ENCODE data around the gene GLI1.

GLI1 gene

GRCh38 chr12:57487597-57488401 is 28.2 kb downstream of the GLI1 start, which contains the start of gene MARS1:
MARS1 (plus strand) TSS chr12:57488068; CDS start chr12:57488091, 23 bp downstream.
- ATAC-seq, result peak; percentile 97
- TF ChIP-seq POU6F1 (CRISPR knock-in tag; IDR thresholded peaks at IDR 0.05; ENCODE audit: borderline replicate concordance, low read depth) (no peak), ARNTL (CRISPR knock-in tag; IDR thresholded peaks at IDR 0.05; ENCODE audit: borderline replicate concordance, low read depth) (no peak), CSDC2 (CRISPR knock-in tag; IDR thresholded peaks at IDR 0.05) (no peak), PATZ1 (CRISPR knock-in tag; IDR thresholded peaks at IDR 0.05; ENCODE audit: borderline replicate concordance) (no peak), ZFP30 (CRISPR knock-in tag; IDR thresholded peaks at IDR 0.05) (no peak), ISL1 (CRISPR knock-in tag; IDR thresholded peaks at IDR 0.05) (no peak), ZFP3 (CRISPR knock-in tag; IDR thresholded peaks at IDR 0.05) (no peak), CREB5 (CRISPR knock-in tag; IDR thresholded peaks at IDR 0.05; ENCODE audit: low read depth) (no peak), ZNF565 (CRISPR knock-in tag; conservative IDR thresholded peaks at IDR 0.05; ENCODE audit: low read depth) (no peak), ZC3H10 (CRISPR knock-in tag; IDR thresholded peaks at IDR 0.05) (no peak), TCF4 (CRISPR knock-in tag; IDR thresholded peaks at IDR 0.05; ENCODE audit: borderline replicate concordance) (no peak), GLIS3 (CRISPR knock-in tag; IDR thresholded peaks at IDR 0.05) (no peak), OSR1 (CRISPR knock-in tag; IDR thresholded peaks at IDR 0.05) (no peak)

GRCh38 chr12:57488402-57489156 is 29.0 kb downstream of the GLI1 start:
- TF ChIP-seq TOX (CRISPR knock-in tag; IDR thresholded peaks at IDR 0.05; ENCODE audit: borderline replicate concordance) (no peak), ZFP30 (CRISPR knock-in tag; IDR thresholded peaks at IDR 0.05) (no peak), ZNF70 (CRISPR knock-in tag; IDR thresholded peaks at IDR 0.05) (no peak), TCF4 (CRISPR knock-in tag; IDR thresholded peaks at IDR 0.05; ENCODE audit: borderline replicate concordance) (no peak), ZC3H10 (CRISPR knock-in tag; IDR thresholded peaks at IDR 0.05) (no peak), SNAI2 (CRISPR knock-in tag; IDR thresholded peaks at IDR 0.05) (no peak), GLIS3 (CRISPR knock-in tag; IDR thresholded peaks at IDR 0.05) (no peak), CSRNP3 (CRISPR knock-in tag; IDR thresholded peaks at IDR 0.05) (no peak), ZNF8 (CRISPR knock-in tag; IDR thresholded peaks at IDR 0.05) (no peak), ISL1 (CRISPR knock-in tag; IDR thresholded peaks at IDR 0.05) (no peak), BACH2 (CRISPR knock-in tag; IDR thresholded peaks at IDR 0.05; ENCODE audit: borderline replicate concordance) (no peak), POU6F1 (CRISPR knock-in tag; IDR thresholded peaks at IDR 0.05; ENCODE audit: borderline replicate concordance, low read depth) (no peak), PATZ1 (CRISPR knock-in tag; IDR thresholded peaks at IDR 0.05; ENCODE audit: borderline replicate concordance) (no peak), OSR1 (CRISPR knock-in tag; IDR thresholded peaks at IDR 0.05) (no peak), ZFP3 (CRISPR knock-in tag; IDR thresholded peaks at IDR 0.05) (no peak), ZNF565 (CRISPR knock-in tag; conservative IDR thresholded peaks at IDR 0.05; ENCODE audit: low read depth) (no peak), CREB5 (CRISPR knock-in tag; IDR thresholded peaks at IDR 0.05; ENCODE audit: low read depth) (no peak), PPARA (CRISPR knock-in tag; IDR thresholded peaks at IDR 0.05; ENCODE audit: borderline replicate concordance) (no peak), ARNTL (CRISPR knock-in tag; IDR thresholded peaks at IDR 0.05; ENCODE audit: borderline replicate concordance, low read depth) (no peak)
- peak; percentile 18 for ATAC-seq

Data from SK-N-SH treated with all-trans-retinoic acid at 6 μM for 48 hours (cell line).